ENCODE data around the gene UMPS.

Gene UMPS

GRCh38 chr3:124686028-124686670 is 44.1 kb upstream of the UMPS start:
- H3K4me3 ChIP-seq (replicated peaks; ENCODE audit: low read depth, low read length) = no peak overlapping the region
- TF ChIP-seq CTCF (IDR thresholded peaks at IDR 0.05; ENCODE audit: low read depth, low read length, missing control alignments) = no peak
- DNase-seq (ENCODE audit: extremely low read depth, low read depth) = no peak

DNA sequence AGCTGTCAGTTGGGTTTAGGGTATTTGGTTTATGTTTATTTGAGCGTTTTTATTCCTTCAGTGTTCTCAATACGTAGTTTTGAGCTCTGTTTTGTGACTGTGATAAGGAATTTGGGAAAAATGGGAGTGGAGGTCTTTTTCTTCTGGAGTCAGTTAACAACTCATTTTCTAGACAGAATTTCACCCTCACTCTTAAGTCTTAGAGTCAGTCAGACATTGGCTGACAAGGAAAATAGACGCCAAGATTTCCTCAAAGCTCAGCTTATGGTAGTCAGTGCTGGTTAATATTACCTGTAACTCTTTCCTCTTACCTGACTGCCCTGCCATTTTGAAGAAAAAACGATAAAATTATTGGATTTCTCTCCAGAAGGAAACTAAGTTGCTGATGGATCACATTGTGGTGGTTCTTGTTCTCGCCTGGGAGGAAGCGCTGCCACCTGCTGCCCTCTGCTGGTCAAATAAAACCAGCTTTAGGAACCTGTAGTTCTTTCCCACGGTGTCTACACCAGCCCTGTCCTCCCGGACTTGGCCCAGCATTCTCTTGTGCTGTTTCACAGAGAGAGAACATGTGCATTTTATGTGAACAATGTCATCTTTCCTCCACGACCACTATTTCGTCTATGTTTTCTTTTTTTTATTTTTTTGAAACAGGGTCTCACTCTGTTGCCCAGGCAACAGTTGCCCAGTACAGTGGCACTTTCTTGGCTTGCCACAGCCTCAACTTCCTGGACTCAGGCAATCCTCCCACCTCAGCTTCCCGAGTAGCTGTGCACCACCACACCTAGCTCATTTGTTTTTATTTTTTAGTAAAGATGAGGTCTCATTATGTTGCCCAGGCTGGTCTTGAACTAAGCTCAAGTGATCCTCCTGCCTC is 41.4 kb upstream of the UMPS start:
- H3K4me3 ChIP-seq (replicated peaks; ENCODE audit: low read depth, low read length) = no peak overlapping the region
- TF ChIP-seq CTCF (IDR thresholded peaks at IDR 0.05; ENCODE audit: low read depth, low read length, missing control alignments) = peak; percentile 86
- DNase-seq (ENCODE audit: extremely low read depth, low read depth) = peak; percentile 47

DNA sequence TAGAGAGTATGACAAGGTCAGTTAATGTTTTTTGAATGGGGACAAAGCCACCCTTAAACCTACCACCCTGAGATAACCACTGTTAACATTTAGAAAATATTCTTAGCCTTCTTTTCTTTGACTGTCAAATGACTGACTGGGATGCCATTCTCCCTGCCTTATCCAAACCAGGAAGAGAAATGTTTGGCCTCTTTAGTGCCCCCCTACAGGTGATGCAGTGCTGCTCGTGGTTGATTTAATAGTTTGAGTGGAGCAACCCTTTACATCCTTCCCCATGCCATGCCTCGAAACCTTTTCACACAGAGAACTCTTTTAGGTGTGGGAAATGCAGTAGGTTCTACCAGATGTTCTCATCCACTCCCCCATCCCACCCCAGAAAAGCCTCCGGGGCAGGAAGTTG is 38.7 kb upstream of the UMPS start:
- no peak overlapping the region for H3K4me3 ChIP-seq (replicated peaks; ENCODE audit: low read depth, low read length)
- no peak for TF ChIP-seq CTCF (IDR thresholded peaks at IDR 0.05; ENCODE audit: low read depth, low read length, missing control alignments)
- no peak for DNase-seq (ENCODE audit: extremely low read depth, low read depth)

DNA sequence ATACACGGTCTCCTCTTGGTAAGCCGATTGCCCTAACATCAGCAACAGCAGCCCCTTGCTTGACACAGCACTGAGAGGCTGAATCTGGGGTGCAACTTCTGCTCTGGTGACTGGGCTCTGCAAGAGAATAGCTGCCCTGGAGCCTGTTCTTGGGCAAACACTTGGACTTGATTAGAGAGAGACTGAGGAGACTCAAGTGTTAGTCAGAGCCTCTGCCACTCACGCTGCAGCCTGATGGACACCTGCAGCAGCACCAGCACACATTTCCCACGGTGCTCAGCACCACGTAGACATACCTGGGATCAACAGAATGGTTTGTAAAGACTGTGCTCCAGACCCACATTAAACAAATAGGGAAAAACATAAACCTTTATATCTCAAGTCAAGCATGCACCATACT is 35.8 kb upstream of the UMPS start:
- no peak for TF ChIP-seq CTCF (IDR thresholded peaks at IDR 0.05; ENCODE audit: low read depth, low read length, missing control alignments)
- no peak overlapping the region for H3K4me3 ChIP-seq (replicated peaks; ENCODE audit: low read depth, low read length)

DNA sequence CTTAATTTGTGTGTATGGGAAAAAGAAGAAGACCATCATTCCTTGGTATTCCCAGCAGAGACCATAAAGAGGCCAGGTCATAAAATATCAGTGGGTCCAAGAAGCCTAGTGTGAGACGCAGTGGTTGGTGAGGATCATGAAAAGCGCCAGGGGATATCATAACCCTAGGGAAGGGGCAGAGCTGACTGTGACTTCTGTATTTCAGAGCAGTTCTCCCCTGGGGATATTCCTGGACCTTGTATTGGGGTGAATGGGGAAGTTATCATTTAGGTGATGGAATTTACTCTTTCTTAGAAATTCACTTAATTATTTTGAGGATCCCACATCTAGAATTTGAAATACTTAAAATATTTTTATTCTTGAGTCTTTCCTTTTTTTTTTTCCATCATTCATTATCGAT is 34.9 kb upstream of the UMPS start:
- DNase-seq (ENCODE audit: extremely low read depth, low read depth) = no peak
- TF ChIP-seq CTCF (IDR thresholded peaks at IDR 0.05; ENCODE audit: low read depth, low read length, missing control alignments) = no peak
- H3K4me3 ChIP-seq (replicated peaks; ENCODE audit: low read depth, low read length) = no peak overlapping the region

More for the DNA sequence above, 35.8 kb upstream of the UMPS start:
- DNase-seq (ENCODE audit: extremely low read depth, low read depth) = no peak

GRCh38 chr3:124696006-124696405 is 34.2 kb upstream of the UMPS start:
- no peak for DNase-seq (ENCODE audit: extremely low read depth, low read depth)
- no peak for TF ChIP-seq CTCF (IDR thresholded peaks at IDR 0.05; ENCODE audit: low read depth, low read length, missing control alignments)
- no peak overlapping the region for H3K4me3 ChIP-seq (replicated peaks; ENCODE audit: low read depth, low read length)
